Measurements from ENCODE around the gene OTUD7B. TPM values are rescaled to one million over a fixed set of nuclear protein-coding genes. Genes with fewer than 3 reads are reported as not detected.

Gene OTUD7B
- total RNA-seq, 1 experiment from 2014 or later: 19.6 TPM

GRCh38 chr1:150020711-150021110, 10.2 kb upstream of the OTUD7B start:
- BruUV-seq (replicated peaks): TSS peak; percentile 97
- intact Hi-C loops (cut with micrococcal nuclease; ENCODE audit: unreplicated experiment): loop anchor here (1.0 kb wide), 1 partner anchor 30 kb away; no protein-coding TSS in a partner anchor

DNA sequence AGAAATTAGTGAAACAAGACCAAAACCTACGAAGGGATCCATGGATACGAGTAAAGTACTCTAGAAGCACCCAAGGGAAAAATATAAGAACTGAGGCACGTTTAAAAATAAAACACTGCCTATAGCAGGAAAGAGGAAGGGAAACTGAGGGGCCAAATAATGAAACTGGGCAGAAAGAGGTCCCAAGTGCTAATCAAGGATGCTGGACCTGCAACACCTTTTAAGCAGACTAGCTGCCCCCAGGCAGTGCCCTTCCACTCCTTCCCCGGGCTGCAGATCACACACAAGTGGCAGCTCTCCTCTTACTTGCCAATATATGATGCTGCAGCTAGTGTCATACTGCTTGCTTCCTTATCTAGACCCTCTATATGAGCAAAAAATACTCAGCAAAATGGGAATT, 7.6 kb upstream of the OTUD7B start:
- Mint-ChIP-seq H3K36me3 (ENCODE audit: insufficient read depth, unreplicated experiment) (no peaks in the 10 kb centered on the region), H3K9me3 (ENCODE audit: unreplicated experiment) (no peaks in the 10 kb centered on the region), H3K27me3 (ENCODE audit: insufficient read depth, unreplicated experiment) (no peaks in the 10 kb centered on the region), H3K4me3 (ENCODE audit: unreplicated experiment) (no peak overlapping the region), H3K4me1 (ENCODE audit: low read depth, unreplicated experiment) (peaks cover 43% of the 10 kb centered on the region), H3K27ac (ENCODE audit: unreplicated experiment) (no peak overlapping the region)
- intact Hi-C loops (cut with micrococcal nuclease; ENCODE audit: unreplicated experiment): no loop called here
- H3K4me3 ChIP-seq (ENCODE audit: low read depth, low read length): no peak overlapping the region
- H3K9me3 ChIP-seq: no peaks in the 10 kb centered on the region
- ChIA-PET POLR2A (no interaction called here), CTCF (no interaction called here)
- no peak for TF ChIP-seq CTCF (IDR thresholded peaks at IDR 0.05; ENCODE audit: insufficient read depth in 1 of 2, low read depth in 1 of 2, low read length in 1 of 2, severe bottlenecking in 1 of 2, unreplicated experiment in 1 of 2)
- peaks cover 56% of the 10 kb centered on the region for H3K4me1 ChIP-seq
- no peaks in the 10 kb centered on the region for H3K36me3 ChIP-seq (ENCODE audit: control insufficient read depth, insufficient read depth, low read length)
- no TSS peak for BruUV-seq (replicated peaks)
- no peak for DNase-seq
- no peaks in the 10 kb centered on the region for H3K27me3 ChIP-seq (replicated peaks; ENCODE audit: control insufficient read depth, insufficient read depth, low read length)

More at GRCh38 chr1:150020711-150021110, 10.2 kb upstream of the OTUD7B start:
- Mint-ChIP-seq H3K36me3 (ENCODE audit: insufficient read depth, unreplicated experiment) (no peaks in the 10 kb centered on the region), H3K4me3 (ENCODE audit: unreplicated experiment) (peak overlapping the region; percentile 36), H3K4me1 (ENCODE audit: low read depth, unreplicated experiment) (peaks cover 49% of the 10 kb centered on the region), H3K27me3 (ENCODE audit: insufficient read depth, unreplicated experiment) (no peaks in the 10 kb centered on the region), H3K9me3 (ENCODE audit: unreplicated experiment) (no peaks in the 10 kb centered on the region), H3K27ac (ENCODE audit: unreplicated experiment) (peak overlapping the region; percentile 72)
- POLR2A ChIA-PET: interaction anchor here (0.6 to 1.6 kb wide), 2 partner anchors 134 to 166 kb away, joined by 3 to 7 read pairs; a partner anchor contains a TSS
- H3K9me3 ChIP-seq: no peaks in the 10 kb centered on the region
- no peak for TF ChIP-seq CTCF (IDR thresholded peaks at IDR 0.05; ENCODE audit: insufficient read depth in 1 of 2, low read depth in 1 of 2, low read length in 1 of 2, severe bottlenecking in 1 of 2, unreplicated experiment in 1 of 2)
- H3K4me3 ChIP-seq (ENCODE audit: low read depth, low read length): no peak overlapping the region
- CTCF ChIA-PET: interaction anchor here (0.7 to 1.4 kb wide), 4 partner anchors 10 to 58 kb away, joined by 3 read pairs; partner anchors contain the start of gene OTUD7B
- H3K27me3 ChIP-seq (replicated peaks; ENCODE audit: control insufficient read depth, insufficient read depth, low read length): no peaks in the 10 kb centered on the region
- H3K36me3 ChIP-seq (ENCODE audit: control insufficient read depth, insufficient read depth, low read length): no peaks in the 10 kb centered on the region
- DNase-seq: no peak
- peaks cover 52% of the 10 kb centered on the region for H3K4me1 ChIP-seq

GRCh38 chr1:150017206-150017750, 6.8 kb upstream of the OTUD7B start:
- Histone ChIP-seq H3K27me3 (replicated peaks; ENCODE audit: control insufficient read depth, insufficient read depth, low read length) (no peaks in the 10 kb centered on the region), H3K36me3 (ENCODE audit: control insufficient read depth, insufficient read depth, low read length) (no peaks in the 10 kb centered on the region), H3K4me1 (peaks cover 50% of the 10 kb centered on the region), H3K4me3 (ENCODE audit: low read depth, low read length) (no peak overlapping the region), H3K9me3 (no peaks in the 10 kb centered on the region)
- no peaks in the 10 kb centered on the region for H3K27me3 Mint-ChIP-seq (ENCODE audit: insufficient read depth, unreplicated experiment)
- H3K4me1 Mint-ChIP-seq (ENCODE audit: low read depth, unreplicated experiment): peaks cover 43% of the 10 kb centered on the region
- no TSS peak for BruUV-seq (replicated peaks)
- CTCF ChIA-PET: no interaction called here
- H3K27ac Mint-ChIP-seq (ENCODE audit: unreplicated experiment): peak overlapping the region; percentile 80
- intact Hi-C loops (cut with micrococcal nuclease; ENCODE audit: unreplicated experiment): loop anchor here (1.0 kb wide), 1 partner anchor 33 kb away; no protein-coding TSS in a partner anchor
- H3K9me3 Mint-ChIP-seq (ENCODE audit: unreplicated experiment): no peaks in the 10 kb centered on the region
- POLR2A ChIA-PET: no interaction called here
- no peaks in the 10 kb centered on the region for H3K36me3 Mint-ChIP-seq (ENCODE audit: insufficient read depth, unreplicated experiment)
- peak; percentile 73 to 86 for DNase-seq
- H3K4me3 Mint-ChIP-seq (ENCODE audit: unreplicated experiment): no peak overlapping the region
- no peak for TF ChIP-seq CTCF (IDR thresholded peaks at IDR 0.05; ENCODE audit: insufficient read depth in 1 of 2, low read depth in 1 of 2, low read length in 1 of 2, severe bottlenecking in 1 of 2, unreplicated experiment in 1 of 2)
